ENCODE data around the gene LRFN2.

The LRFN2 gene

GRCh38 chr6:40485795-40486194 is 101.4 kb downstream of the LRFN2 start:
- TF ChIP-seq, protein P1, sequence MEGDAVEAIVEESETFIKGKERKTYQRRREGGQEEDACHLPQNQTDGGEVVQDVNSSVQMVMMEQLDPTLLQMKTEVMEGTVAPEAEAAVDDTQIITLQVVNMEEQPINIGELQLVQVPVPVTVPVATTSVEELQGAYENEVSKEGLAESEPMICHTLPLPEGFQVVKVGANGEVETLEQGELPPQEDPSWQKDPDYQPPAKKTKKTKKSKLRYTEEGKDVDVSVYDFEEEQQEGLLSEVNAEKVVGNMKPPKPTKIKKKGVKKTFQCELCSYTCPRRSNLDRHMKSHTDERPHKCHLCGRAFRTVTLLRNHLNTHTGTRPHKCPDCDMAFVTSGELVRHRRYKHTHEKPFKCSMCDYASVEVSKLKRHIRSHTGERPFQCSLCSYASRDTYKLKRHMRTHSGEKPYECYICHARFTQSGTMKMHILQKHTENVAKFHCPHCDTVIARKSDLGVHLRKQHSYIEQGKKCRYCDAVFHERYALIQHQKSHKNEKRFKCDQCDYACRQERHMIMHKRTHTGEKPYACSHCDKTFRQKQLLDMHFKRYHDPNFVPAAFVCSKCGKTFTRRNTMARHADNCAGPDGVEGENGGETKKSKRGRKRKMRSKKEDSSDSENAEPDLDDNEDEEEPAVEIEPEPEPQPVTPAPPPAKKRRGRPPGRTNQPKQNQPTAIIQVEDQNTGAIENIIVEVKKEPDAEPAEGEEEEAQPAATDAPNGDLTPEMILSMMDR (IDR thresholded peaks at IDR 0.05; ENCODE audit: extremely low read depth, insufficient read depth, missing control alignments) = no peak
- no peak for DNase-seq (ENCODE audit: low spot score)
- in situ Hi-C loops (cut with MboI; ENCODE audit: low pct_unique_long_range_greater_than_20kb, low sequenced_read_pairs, unreplicated experiment) = no loop called here

- in situ Hi-C loops (cut with MboI; ENCODE audit: low pct_unique_long_range_greater_than_20kb, low sequenced_read_pairs, unreplicated experiment) = no loop called here
- TF ChIP-seq, protein P1 (IDR thresholded peaks at IDR 0.05; ENCODE audit: extremely low read depth, insufficient read depth, missing control alignments) = no peak
- no peak for DNase-seq (ENCODE audit: low spot score)
These were observed 101.9 kb downstream of the LRFN2 start for GRCh38 chr6:40485300-40485699.

DNA sequence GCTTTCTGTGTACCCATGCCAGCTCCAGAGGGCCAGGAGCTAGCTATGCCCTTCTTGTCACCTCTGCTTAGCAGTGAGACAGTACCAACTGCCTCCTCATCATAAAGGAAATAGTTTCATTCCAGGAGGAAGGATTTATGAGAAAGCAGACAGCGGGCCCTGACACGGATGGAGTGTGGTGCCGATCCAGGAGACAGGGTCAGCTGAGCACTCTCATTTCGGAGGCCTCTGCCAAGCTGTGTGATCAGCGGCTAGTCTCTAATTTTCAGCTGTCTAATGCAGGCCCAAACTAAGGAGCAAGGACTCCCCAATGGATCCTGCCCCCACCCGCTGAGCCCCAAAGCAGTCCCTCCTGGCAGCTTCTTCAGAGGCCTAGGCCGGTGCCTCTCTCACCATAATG is 103.1 kb downstream of the LRFN2 start:
- in situ Hi-C loops (cut with MboI; ENCODE audit: low pct_unique_long_range_greater_than_20kb, low sequenced_read_pairs, unreplicated experiment) = no loop called here
- no peak for DNase-seq (ENCODE audit: low spot score)
- TF ChIP-seq, protein P1 (IDR thresholded peaks at IDR 0.05; ENCODE audit: extremely low read depth, insufficient read depth, missing control alignments) = no peak

DNA sequence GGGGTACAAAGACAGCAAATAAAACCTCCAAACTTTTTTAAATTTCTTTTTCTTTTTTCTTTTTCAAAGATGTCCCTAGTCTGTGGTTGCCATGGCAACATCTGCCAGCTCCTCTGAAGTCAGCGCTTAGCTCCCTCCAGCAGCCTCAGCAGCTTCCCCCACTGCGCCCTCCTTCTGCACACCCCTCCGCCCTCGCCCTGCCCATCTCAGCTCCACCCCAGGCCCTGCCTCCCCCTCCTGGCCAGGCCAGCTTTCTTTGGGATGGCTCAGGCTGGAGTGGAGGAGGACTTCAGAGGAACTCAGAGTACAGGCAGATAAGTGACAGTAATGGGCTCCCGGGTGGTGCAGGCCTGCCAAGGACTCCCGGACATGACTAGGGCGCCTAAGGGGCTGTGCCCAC is 104.6 kb downstream of the LRFN2 start:
- in situ Hi-C loops (cut with MboI; ENCODE audit: low pct_unique_long_range_greater_than_20kb, low sequenced_read_pairs, unreplicated experiment) = no loop called here
- DNase-seq (ENCODE audit: low spot score) = no peak

DNA sequence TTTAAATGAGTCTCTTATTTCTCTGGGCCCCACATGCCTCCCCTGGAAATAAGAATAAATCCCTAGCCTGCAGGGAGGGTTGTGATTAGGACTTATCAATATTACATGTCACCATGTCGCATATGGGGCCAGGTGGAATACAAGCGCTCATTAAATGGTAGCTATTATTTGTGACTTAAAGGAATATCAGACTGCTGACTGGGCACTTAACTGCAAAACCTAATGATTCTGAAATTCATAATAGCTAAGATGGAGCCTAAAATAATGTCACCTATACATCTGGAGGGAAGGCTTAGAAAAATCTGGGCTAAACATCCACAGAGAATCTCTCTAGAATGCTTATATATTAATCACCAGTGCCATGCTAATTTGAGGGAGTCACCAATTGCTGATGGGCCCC is 106.5 kb downstream of the LRFN2 start:
- no peak for DNase-seq (ENCODE audit: low spot score)
- TF ChIP-seq, protein P1 (IDR thresholded peaks at IDR 0.05; ENCODE audit: extremely low read depth, insufficient read depth, missing control alignments) = no peak
- in situ Hi-C loops (cut with MboI; ENCODE audit: low pct_unique_long_range_greater_than_20kb, low sequenced_read_pairs, unreplicated experiment) = no loop called here

More for the DNA sequence above, 104.6 kb downstream of the LRFN2 start:
- TF ChIP-seq, protein P1 (IDR thresholded peaks at IDR 0.05; ENCODE audit: extremely low read depth, insufficient read depth, missing control alignments) = no peak

DNA sequence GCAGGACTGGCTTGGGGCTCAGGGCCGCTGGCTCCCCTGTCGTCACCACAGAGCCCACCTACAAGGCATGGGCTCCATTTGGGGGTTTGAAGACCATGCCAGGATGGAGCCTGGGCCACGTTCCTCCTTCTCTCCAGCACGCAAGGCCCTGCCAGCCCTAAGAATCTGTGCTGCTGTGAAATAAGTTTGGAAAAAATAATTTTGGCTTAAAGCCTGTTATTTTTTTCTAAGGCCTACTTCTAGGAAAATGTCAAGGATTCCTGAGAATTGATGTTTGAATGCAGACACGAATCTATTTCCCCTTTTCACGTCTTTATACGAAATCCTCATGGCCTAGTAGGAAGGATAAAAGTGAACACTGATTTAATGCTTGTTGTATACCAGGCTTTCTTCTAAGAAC is 107.5 kb downstream of the LRFN2 start:
- DNase-seq (ENCODE audit: low spot score) = no peak
- in situ Hi-C loops (cut with MboI; ENCODE audit: low pct_unique_long_range_greater_than_20kb, low sequenced_read_pairs, unreplicated experiment) = no loop called here
- TF ChIP-seq, protein P1 (IDR thresholded peaks at IDR 0.05; ENCODE audit: extremely low read depth, insufficient read depth, missing control alignments) = no peak

Data from GM13977 (cell line).